ENCODE results near the gene PTPRD.

GRCh38 chr9:9389904-9390303, 1222.9 kb downstream of the PTPRD start:
- TF ChIP-seq CTCF (IDR thresholded peaks at IDR 0.05) = no peak
- TF ChIP-seq EZH2 (IDR thresholded peaks at IDR 0.05) = no peak

All from neural progenitor cell (in vitro differentiated cells).